GM19372 (cell line): ENCODE data around the gene SGO2.
"Not testable (repeated sequence)": the region's sequence is repeated elsewhere in the genome, so short reads cannot be mapped to it uniquely, and the experiment has no call there.

ENCODE experiments used
- ATAC-seq: cut with Tn5 transposase; IDR thresholded peaks from one replicate; pipeline ENCODE4 v1.9.1; 2021; ENCODE audit warnings: mild to moderate bottlenecking, low read depth, moderate library complexity; ENCODE audit not compliant: unreplicated experiment

The SGO2 gene

GRCh38 chr2:200617156-200618053 lies 91.4 kb downstream of the SGO2 start:
- no peak for ATAC-seq

- no peak for ATAC-seq
Observed at GRCh38 chr2:200618054-200618419, 92.0 kb downstream of the SGO2 start.

- ATAC-seq = no peak
Observed at GRCh38 chr2:200618590-200619021, 92.6 kb downstream of the SGO2 start.

- ATAC-seq = no peak
Observed at GRCh38 chr2:200619279-200619678, 93.3 kb downstream of the SGO2 start.

- no peak for ATAC-seq
Observed at GRCh38 chr2:200620606-200621390, 94.8 kb downstream of the SGO2 start.

- ATAC-seq = no peak
Observed at GRCh38 chr2:200622106-200622505, 96.1 kb downstream of the SGO2 start.

GRCh38 chr2:200624026-200624425 lies 98.0 kb downstream of the SGO2 start:
- ATAC-seq = no peak

GRCh38 chr2:200624658-200625057 lies 98.7 kb downstream of the SGO2 start:
- no peak for ATAC-seq

- ATAC-seq = no peak
Observed at GRCh38 chr2:200625282-200625681, 99.3 kb downstream of the SGO2 start.

- no peak for ATAC-seq
Observed at GRCh38 chr2:200625958-200626363, 100.0 kb downstream of the SGO2 start.

- no peak for ATAC-seq
Observed at GRCh38 chr2:200627110-200627770, 101.2 kb downstream of the SGO2 start.

- not testable (repeated sequence) for ATAC-seq
Observed at GRCh38 chr2:200628461-200628860, 102.5 kb downstream of the SGO2 start.

GRCh38 chr2:200631287-200631686 lies 105.3 kb downstream of the SGO2 start:
- ATAC-seq = no peak
